Stimulated activated CD4-positive, alpha-beta T cell treated with anti-CD3 and anti-CD28 coated beads, TNF-alpha, amount 100 ng/mL, for 24 hours (primary cell): Measurements from ENCODE around the gene NKX2-2.

ENCODE experiments used
- DNase-seq, 3 experiments: peaks; one replicate each; pipeline ENCODE4 v3.0.0-alpha.2; 2020; ENCODE audit warnings: low read depth in 3 of 3

NKX2-2 gene

GRCh38 chr20:21513881-21514540 is at the start of gene NKX2-2:
TSS of gene NKX2-2 (minus strand) at chr20:21514064. CDS start at chr20:21513669, 395 bp downstream.
- DNase-seq: no peak

- DNase-seq: no peak
These were observed 48.8 kb upstream of the NKX2-2 start for GRCh38 chr20:21562656-21563055.

- DNase-seq: no peak
These were observed 45.4 kb upstream of the NKX2-2 start for GRCh38 chr20:21559305-21559704.

- DNase-seq: no peak
These were observed 43.6 kb upstream of the NKX2-2 start for GRCh38 chr20:21557241-21558020.

- DNase-seq: no peak
These were observed 42.5 kb upstream of the NKX2-2 start for GRCh38 chr20:21556398-21556797.

GRCh38 chr20:21555470-21556120 is 41.7 kb upstream of the NKX2-2 start:
- no peak for DNase-seq

GRCh38 chr20:21554985-21555384 is 41.1 kb upstream of the NKX2-2 start:
- DNase-seq: no peak

- no peak for DNase-seq
These were observed 40.6 kb upstream of the NKX2-2 start for GRCh38 chr20:21554376-21554890.

GRCh38 chr20:21550587-21550986 is 36.7 kb upstream of the NKX2-2 start:
- no peak for DNase-seq

- peak in 1 of 3 experiments; percentile 23 for DNase-seq
These were observed 34.6 kb upstream of the NKX2-2 start for GRCh38 chr20:21548390-21549035.

- DNase-seq: no peak
These were observed 32.5 kb upstream of the NKX2-2 start for GRCh38 chr20:21546355-21546754.

GRCh38 chr20:21539512-21539911 is 25.6 kb upstream of the NKX2-2 start:
- DNase-seq: no peak

GRCh38 chr20:21534886-21535285 is 21.0 kb upstream of the NKX2-2 start:
- DNase-seq: no peak

GRCh38 chr20:21534453-21534852 is 20.6 kb upstream of the NKX2-2 start:
- no peak for DNase-seq

- DNase-seq: no peak
These were observed 16.0 kb upstream of the NKX2-2 start for GRCh38 chr20:21529863-21530262.

- no peak for DNase-seq
These were observed 15.0 kb upstream of the NKX2-2 start for GRCh38 chr20:21528870-21529269.

GRCh38 chr20:21527908-21528307 is 14.0 kb upstream of the NKX2-2 start:
- DNase-seq: no peak

GRCh38 chr20:21526776-21527175 is 12.9 kb upstream of the NKX2-2 start:
- no peak for DNase-seq

GRCh38 chr20:21523895-21524294 is 10.0 kb upstream of the NKX2-2 start:
- DNase-seq: no peak

- DNase-seq: no peak
These were observed 9.5 kb upstream of the NKX2-2 start for GRCh38 chr20:21523281-21523868.

- no peak for DNase-seq
These were observed 8.8 kb upstream of the NKX2-2 start for GRCh38 chr20:21522481-21523280.
